Measurements from ENCODE around the gene R3HDM1.

R3HDM1 gene

DNA sequence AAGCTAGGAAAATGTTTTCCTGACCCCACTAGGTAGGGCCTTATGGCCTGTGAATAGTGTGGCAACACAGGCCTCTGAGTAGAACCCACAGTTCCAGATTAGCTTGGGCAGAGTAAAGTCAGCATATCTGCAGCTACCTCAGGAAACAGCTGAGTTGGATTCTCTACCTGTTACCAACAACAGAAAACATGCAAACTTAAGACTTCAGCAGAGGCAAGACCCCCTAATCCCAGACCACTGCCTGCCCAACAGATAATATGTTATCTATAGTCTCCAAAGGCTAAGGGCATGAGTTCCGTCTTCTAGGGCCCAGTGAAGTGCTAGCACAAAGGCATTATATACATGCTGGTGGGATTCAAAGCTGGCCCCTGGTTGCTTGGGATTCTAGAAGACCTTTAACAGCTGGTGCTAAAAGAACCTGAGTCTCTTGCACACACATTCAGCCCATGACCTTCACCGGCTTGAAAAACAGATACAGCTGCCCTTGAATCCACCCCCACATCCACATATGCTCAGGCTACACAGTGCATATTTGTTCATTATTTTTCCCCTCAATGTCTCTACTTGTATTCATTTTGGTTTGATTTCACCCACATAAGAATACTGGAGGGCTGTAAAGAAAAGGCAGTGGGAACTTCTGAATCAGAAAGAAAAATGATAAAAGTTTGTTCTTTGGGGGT lies 196.9 kb downstream of the R3HDM1 start:
- no peak for DNase-seq (ENCODE audit: low spot score)

DNA sequence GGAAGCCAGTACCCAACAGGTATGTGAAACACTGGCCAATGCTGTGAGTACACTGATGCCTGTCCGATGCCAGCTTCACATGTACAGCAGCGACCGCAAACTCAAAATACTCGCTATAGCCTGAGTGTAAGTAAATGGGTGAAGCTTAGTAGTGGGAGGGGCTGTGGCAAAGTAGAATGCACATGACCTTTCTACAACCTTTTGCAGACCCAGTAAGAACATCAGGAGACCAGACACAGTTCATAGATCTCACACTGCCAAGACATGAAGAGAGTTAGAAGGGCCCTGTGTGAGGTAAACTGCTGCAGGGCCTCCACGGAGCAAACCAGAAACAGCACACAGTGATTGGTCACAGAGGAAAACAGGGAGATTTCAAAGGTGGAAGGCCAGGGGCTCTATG lies 201.3 kb downstream of the R3HDM1 start:
- DNase-seq (ENCODE audit: low spot score) = no peak

DNA sequence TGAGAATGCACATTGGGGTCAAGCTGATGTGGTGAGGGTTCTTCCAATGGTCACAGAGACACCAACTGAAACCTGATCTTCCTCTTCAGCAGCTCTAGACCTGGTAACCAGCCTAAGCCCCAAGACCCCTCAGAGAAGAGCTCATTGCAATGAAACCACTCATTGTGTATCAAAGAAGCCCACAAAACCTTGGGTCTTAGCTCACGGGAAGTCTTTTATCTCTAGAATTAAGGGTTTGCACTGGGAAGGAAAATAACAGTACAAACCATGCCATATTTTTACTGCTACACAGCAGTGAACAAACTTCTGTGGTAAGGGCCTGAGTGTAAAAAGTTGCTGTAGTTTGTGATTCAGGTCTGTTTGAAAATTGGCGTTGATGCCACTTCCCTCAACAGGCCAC lies 201.8 kb downstream of the R3HDM1 start:
- DNase-seq (ENCODE audit: low spot score) = no peak

DNA sequence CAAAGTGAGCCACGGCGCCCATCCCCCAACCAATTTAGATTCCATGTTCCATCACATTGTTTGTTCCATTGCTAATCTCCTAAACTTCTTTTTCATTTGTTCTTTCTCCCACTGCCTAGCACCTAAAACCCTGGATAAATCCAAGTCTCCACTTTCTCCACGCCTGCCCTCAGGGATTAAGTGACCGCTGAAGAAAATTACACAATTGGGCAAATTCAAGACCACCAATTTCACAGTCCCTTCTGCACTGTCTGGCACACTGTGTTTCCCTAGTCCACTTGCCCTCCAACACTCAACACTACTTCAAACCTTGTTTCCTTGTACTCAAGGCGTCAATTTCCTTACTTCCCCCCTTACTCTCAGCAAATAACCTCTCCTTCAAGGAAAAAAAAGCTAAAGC lies 205.3 kb downstream of the R3HDM1 start:
- DNase-seq (ENCODE audit: low spot score) = no peak

DNA sequence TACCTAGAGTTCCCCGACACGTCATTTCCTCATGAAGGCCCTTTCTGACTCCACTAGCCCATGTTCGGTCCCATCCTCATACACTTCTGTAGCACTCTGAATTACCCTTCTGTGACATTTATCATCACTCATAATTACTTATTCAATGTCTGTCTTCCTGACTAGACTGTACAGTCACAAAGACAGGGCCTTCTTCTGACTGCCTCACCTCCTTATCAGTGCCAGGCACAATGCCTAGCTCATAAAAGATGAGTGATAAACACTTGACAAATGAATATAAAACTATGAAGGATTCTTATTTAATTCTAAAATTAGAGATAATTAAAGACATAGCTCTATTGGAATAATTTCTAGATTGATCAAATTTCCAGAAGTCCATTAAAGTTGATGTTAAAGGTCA lies 208.9 kb downstream of the R3HDM1 start:
- DNase-seq (ENCODE audit: low spot score) = no peak

DNA sequence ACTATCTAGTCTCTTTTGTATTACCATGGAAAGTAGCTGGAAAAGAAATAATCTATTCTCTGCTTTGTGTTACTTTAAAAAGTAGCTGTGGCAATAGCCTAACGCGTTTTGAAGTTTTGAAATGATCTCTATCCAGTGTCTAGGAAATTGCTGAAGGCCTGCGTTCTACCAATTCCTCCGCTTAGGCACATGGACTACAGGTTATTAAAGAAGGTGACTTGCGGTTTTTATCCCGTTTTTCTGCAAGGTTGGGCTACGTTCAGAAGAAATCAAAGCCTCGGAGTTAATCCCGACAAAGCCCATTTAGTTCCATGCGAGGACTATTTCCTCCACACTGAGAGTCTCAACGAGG lies 209.7 kb downstream of the R3HDM1 start:
- no peak for DNase-seq (ENCODE audit: low spot score)

DNA sequence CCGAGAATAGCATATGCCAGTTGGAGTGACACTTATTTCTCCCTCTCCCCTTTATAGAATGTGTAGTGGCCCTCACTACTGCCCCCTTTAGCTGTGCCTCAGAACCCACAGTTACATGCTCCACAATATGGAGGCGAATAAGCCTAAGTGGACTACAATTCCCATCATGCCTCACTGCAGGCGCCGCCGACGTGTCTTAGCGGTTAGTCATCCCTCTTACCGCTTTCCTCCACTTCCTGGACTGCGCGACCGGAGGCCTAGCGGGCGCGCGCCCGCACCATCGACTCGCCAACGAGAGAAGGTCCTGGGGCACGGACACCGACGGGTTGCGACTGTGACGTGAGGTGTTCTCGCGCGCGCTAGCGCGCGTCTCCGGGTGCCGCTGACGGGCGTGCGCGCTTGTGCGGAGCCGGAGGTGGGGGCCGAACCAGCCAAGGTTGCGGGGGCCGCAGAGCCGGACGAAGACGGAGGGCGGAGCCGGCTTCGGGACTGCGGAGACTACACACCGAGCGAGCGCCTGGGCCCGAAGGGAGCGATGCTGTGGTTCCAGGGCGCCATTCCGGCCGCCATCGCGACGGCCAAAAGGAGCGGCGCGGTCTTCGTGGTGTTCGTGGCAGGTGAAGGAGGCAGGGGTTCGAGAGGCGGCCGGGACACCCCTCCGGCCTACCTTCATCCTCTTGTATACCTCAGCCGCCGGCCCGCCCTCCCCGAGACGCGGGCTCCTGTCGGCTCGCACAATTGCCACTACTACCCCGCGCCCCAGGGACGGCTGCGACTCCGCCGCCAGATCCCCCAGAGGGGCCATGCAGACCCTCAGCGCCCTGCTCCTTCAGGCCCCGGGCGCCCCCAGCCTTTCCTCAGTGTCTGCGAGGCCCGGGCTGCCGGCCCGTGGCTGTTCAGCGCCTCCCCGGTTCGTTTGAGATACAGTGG lies 210.4 kb downstream of the R3HDM1 start, which contains the start of gene UBXN4:
Gene UBXN4, plus strand, starts transcription at position 461 of the 930 bp plus-strand sequence. Its CDS starts 75 bp downstream, at position 536.
- DNase-seq (ENCODE audit: low spot score) = peak; percentile 99

DNA sequence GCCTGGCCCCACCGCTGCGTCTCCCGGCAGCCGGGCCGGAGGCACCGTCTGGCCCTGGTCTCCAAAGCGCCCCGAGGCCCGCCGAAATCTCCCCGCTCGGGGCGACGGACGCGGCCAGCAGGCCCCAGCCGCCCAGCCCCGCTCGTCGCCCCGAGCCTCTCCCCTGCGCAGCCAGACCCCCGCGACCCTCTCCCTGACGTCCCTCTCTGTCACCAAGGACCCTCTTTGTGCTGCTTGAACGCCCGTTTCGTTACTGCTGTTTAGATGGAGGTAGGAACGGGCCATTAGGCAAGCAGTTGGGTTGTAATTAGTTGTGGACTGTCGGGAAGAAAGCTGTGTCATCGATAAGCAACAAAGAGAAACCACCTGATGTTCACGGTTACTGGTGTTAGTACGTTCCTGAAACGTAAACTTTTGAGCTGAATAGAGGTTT lies 211.1 kb downstream of the R3HDM1 start:
- peak; percentile 39 for DNase-seq (ENCODE audit: low spot score)

DNA sequence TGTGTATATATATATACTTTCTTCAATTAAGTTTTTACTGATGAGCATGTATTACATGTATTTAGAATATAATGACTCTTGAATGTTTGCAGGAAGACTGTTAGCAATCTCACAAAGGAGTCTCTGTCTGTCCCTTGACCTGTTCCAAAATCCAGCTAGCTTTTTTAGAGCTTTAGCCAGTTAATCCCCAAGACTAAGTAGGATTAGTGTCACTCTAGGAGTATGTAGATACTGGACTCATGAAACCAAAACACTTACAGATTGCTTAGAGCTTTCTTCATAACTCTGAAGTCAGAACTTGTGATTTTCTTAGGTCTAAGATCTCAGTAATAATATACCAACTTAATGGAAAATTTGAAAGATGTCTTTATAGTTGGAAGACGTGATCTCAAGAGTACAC lies 212.6 kb downstream of the R3HDM1 start:
- DNase-seq (ENCODE audit: low spot score) = no peak

DNA sequence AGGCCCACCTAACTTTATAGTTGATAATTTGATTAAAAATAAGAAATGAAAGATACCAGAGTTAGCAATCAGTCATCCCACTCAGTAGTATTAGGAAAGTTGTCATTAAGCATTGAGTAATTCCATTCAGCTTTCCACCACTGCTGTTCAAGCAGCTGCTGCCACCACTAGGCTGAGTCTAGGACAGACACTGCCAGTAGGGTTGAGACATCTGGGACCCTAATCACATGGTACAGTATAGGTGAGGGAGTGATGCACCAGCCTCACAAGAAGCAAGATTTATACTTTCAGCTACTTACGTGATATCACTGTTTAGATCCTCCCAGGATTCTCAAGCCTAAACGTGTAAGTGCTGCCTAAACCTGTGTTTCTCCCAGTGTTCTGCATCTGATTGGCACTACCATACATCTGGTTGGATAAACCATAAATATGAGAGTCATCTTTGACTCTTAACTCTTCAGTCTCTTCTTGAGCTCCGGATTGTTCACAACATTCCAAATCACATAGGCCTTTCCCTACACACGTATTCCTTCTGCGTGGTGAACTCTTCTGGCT lies 213.6 kb downstream of the R3HDM1 start:
- DNase-seq (ENCODE audit: low spot score) = peak; percentile 28

DNA sequence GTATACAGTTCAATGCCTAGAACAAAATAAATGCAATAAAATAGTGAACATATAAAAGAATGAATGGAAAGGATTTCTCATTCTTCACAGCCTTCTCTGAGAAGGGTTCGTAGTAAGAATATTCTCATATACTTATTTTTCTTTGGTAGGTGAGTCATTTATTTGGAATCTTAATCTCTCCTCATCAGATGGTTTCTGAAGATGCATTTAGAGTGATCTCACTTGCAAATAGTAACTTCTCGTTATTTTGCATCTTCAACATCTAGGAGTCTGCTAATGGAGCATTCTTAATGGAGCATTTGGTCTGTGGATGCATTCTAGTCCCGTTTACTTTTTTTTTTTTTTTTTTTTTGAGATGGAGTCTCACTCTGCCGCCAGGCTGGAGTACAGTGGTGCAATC lies 214.3 kb downstream of the R3HDM1 start:
- no peak for DNase-seq (ENCODE audit: low spot score)

DNA sequence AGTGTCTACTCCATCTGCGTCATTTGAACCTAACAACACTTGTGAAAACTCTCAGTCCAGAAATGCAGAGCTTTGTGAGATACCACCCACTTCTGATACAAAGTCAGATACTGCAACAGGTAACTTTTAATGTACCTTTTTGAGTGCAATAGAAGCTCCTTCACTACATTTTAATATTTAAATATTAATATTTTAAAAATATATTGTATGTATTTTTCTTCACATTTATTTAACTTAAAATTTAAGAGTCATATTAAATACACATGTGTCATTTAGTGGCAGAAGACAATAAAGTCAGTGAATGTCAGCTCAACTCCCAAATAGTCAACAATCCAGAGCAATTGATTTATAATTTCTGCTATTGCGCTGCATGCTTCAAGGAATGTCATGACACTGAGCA lies 224.3 kb downstream of the R3HDM1 start:
- no peak for DNase-seq (ENCODE audit: low spot score)

DNA sequence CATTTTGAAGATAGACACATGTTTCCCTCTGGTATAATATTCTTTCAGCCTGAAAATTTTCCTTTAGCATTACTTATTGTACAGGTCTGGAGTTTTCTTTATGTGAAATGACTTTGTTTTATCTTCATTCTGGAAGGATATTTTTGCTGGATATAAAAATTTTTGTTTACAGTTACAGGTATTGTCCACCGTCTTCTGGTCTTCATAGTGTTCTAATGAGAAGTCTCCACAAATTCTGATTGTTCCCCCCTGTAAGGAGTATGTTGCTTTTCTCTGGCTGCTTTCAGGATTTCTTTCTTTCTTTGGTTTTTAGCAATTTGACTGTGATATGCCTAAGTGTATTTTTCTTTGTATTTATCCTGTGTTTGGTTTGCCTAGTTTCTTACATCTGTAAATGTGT lies 225.4 kb downstream of the R3HDM1 start:
- DNase-seq (ENCODE audit: low spot score) = no peak

DNA sequence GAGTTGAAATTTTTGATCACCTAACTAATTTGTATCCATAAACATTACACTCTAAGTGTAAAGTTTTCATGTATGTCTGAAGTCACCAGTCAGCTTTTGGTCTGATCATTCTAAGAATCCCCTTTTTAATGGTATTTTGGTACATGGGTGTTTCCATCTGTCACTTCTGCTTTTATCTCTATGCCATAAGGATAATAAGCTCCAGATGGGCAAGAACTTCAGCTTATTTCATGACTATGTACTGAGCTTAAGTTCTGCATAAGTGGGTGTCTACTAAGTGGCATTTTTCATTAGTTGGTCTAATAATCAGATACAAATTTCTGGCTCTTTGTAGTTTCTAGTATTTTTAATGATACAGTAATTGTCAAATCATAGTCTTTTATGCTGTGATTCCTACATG lies 230.7 kb downstream of the R3HDM1 start:
- DNase-seq (ENCODE audit: low spot score) = no peak

DNA sequence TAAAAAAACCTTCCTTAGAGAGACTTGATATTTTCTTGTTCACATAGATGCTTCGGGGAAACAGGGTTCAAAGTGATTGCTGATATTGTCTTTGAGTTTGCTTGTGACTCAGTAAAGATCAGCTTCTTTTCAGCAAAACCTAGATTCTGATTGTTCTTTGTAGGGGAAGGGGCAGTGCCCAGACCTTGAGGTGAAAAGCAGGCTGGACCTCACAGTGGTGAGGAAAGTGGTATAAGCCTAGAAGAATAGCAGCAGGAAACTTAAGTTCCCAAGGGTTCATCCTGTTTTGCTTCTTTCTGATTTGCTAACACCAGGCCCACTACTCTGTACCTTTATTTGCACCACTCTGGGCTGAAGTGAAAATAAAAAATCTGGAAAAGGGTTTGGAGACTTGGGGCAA lies 231.2 kb downstream of the R3HDM1 start:
- no peak for DNase-seq (ENCODE audit: low spot score)

DNA sequence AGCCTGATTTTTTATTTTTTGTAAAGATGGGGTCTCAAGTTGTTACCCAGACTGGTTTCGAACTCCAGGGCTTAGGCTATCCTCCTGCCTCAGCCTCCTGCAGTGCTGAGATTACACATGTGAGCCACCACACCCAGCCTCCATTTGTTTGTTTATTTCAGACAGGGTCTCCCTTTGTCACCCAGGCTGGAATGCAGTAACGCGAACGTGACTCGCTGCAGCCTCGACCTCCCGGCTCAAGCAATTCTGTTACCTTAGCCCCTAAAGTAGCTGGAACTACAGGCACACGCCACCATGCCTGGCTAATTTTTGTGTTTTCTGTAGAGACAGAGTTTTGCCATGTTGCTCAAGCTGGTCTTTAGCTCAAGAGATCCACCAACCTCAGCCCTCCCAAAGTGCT lies 237.6 kb downstream of the R3HDM1 start:
- DNase-seq (ENCODE audit: low spot score) = no peak

DNA sequence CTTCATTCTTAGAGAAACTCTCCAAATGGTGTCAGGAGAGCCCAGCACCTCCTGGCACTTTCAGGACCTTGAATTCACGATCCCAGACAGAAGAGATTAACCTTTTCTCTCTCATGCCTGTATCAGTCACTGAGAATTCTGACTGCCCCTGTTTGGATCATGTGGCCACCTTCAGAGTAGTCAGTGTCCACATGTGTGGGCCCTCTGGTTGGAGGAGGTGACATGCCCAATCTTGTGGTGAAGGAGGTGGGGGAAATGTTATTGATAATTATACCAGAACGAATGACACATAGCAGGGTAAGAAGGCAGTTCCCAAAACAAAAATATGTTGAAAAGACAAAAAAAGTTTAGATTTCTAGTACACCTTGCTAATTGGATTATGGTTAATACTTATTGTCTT lies 242.0 kb downstream of the R3HDM1 start:
- no peak for DNase-seq (ENCODE audit: low spot score)

DNA sequence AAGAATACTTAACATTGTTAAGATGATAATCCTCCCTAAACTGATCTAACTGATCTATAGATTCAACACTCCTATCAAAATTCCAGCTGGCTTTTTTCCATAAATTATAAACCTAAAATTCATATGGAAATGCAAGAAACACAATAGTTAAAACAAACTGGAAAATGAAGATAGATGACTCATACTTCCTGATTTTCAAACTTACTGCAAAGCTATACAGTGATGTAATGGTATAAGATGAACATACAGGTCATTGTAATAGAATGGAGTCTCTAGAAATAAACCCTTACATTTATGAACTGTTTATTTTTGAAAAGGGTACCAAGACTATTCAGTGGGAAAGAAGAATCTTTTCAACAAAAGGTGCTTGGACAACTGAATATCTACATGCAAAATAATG lies 242.6 kb downstream of the R3HDM1 start:
- no peak for DNase-seq (ENCODE audit: low spot score)
